GM04504 (cell line): ENCODE data around the gene KDF1.
A peak's percentile ranks its signal among the peaks of the same experiment; 100 is the strongest.
"Not testable (repeated sequence)": the region's sequence is repeated elsewhere in the genome, so short reads cannot be mapped to it uniquely, and the experiment has no call there.

ENCODE experiments used
- DNase-seq: peaks from one replicate; pipeline ENCODE4 v3.0.0-alpha.2; 2012; ENCODE audit warnings: low read depth

The KDF1 gene

DNA sequence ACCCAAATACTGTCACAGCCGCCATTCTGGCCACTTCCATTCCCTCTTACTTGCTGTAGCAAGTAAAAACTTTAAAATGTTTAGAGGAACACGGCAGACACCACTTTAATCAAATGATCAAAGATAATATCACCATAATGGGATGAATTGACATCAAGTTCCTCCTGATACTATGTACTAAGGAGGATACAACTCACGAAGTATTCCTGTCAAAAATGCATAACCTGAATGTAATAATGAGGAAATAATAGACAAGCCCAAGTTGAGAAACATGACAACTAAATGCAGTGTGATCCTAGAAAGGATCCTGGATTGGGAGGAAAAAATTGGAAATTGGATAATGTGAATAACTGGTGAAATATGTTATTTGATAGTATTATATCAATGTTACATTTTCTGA, 3.9 kb downstream of the KDF1 start:
- no peak for DNase-seq

- DNase-seq = no peak
These were observed 6.9 kb downstream of the KDF1 start for GRCh38 chr1:26953374-26953773.

GRCh38 chr1:26951821-26952497, 8.3 kb downstream of the KDF1 start:
- no peak for DNase-seq

GRCh38 chr1:26951216-26951615, 9.1 kb downstream of the KDF1 start:
- DNase-seq = no peak

- DNase-seq = no peak
These were observed 9.7 kb downstream of the KDF1 start for GRCh38 chr1:26950602-26951001.

GRCh38 chr1:26949926-26950319, 10.3 kb downstream of the KDF1 start:
- DNase-seq = no peak

DNA sequence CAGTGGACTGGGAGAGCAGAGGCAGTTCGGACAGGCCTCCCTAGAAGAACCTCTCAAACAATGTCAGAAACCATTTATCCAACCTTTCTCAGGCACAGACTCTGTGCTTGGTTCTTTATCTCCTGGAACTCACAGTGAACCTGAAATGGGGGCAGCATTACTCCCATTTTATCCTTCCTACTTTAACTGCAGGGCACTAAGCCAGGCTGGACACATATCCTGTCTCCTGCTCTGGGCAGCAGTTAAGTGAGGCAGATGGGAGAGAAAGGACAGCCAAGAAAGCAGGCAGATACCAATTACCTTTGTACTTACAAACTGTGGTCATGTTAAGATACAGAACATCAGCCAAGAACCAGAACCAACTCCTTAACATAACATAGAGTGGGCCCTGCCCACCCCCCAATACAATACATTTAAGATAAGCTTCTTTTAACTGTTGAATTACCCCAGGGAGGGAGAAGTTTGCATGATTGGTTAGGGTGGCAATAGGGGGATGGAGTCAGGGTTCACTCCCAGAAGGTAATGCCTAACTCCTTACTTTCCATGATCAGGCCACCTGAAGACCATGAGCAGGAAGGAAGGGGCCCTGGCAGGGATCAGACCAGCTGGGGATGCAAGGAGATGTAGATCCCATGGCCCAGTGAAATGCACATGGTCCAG, 10.9 kb downstream of the KDF1 start:
- no peak for DNase-seq

DNA sequence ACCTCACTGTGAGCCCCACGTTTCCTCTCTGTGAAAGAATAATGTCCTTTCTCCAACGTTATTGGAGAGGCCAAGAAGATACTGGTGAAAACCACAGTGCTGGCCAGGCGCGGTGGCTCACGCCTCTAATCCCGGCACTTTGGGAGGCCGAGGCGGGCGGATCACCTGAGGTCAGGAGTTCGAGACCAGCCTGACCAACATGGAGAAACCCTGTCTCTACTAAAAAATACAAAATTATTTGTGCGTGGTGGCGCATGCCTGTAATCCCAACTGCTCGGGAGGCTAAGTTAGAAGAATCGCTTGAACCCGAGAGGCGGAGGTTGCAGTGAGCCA, 11.6 kb downstream of the KDF1 start:
- not testable (repeated sequence) for DNase-seq

DNA sequence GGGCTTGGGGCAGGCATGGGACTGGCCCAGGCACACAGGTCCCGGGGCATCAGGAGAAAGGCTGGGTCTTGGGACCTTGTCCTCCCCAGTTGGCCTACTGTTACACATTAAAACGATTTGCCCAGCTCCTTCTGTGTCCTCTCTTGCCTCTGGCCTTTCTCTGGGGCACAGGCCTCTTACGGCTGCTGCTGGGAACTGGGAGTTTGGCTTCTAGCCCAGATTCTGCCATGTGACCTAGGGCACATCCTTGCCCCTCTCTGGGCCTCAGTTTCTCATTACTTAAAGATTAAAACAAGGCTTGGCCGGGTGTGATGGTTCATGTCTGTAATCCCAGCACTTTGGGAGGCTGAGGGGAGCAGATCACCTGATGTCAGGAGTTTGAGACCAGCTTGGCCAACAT, 14.0 kb downstream of the KDF1 start:
- DNase-seq = no peak

GRCh38 chr1:26945728-26946127, 14.5 kb downstream of the KDF1 start:
- no peak for DNase-seq

- DNase-seq = no peak
These were observed 15.1 kb downstream of the KDF1 start for GRCh38 chr1:26945138-26945537.

DNA sequence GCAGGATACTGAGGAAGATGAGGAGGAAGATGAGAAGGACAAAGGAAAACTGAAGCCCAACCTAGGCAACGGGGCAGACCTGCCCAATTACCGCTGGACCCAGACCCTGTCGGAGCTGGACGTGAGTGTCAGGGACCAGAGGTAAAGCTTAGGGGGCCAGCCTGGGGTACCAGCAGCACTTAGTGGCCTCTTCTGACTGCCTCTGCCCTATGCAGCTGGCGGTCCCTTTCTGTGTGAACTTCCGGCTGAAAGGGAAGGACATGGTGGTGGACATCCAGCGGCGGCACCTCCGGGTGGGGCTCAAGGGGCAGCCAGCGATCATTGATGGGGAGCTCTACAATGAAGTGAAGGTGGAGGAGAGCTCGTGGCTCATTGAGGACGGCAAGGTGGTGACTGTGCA, 17.6 kb downstream of the KDF1 start:
- no peak for DNase-seq

DNA sequence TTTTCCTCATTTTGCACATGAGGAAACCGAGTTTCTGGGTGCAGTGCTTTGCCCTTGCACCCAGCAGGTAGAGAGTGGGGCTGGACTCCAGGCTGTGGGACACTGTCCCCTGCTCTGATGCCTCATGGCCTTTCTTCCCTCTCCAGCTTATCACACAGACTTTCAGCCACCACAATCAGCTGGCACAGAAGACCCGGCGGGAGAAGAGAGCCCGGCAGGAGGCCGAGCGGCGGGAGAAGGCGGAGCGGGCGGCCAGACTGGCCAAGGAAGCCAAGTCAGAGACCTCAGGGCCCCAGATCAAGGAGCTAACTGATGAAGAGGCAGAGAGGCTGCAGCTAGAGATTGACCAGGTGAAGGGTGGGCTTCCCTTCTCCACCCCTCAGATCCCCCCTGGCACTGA, 19.0 kb downstream of the KDF1 start:
- DNase-seq = no peak

DNA sequence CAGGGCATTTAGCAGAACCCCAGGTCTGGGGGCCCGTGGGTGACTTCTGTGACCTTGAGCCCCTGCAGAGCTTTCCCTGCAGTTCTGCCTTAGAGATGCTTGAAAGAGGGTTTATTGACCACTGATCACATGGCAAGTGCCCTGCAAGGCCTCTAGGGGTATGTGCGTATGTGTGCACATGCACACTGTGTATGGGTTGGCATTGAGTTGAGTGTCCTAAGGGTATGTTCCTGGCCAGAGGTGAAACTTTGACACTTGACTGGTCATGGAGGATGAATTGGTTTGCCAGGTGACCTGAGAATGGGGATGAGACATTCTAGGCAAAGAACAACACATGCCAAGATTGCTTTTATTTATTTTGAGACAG, 21.6 kb downstream of the KDF1 start:
- DNase-seq = no peak

GRCh38 chr1:26938004-26938658, 22.1 kb downstream of the KDF1 start:
- DNase-seq = no peak

GRCh38 chr1:26936823-26937222, 23.4 kb downstream of the KDF1 start:
- DNase-seq = no peak

GRCh38 chr1:26932531-26932930, 27.7 kb downstream of the KDF1 start:
- DNase-seq = no peak

DNA sequence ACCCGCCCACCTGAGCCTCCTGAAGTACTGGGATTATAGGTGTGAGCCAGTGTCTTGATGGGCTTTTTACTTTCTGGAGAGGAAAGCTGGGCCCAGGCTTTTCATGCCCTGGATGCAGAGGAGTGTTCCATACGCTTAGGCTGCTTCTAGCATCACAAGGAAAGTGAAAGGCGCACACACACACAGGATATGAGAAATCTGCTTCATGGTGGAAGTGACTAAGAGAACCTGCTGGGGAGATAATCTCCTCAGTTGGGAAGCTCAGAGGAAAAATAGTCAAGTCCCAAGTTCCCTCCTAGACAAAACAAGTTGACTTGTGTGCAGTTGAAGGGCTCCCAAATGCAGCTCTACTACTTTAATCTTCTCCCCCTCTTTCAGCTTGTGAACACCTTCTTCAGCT, 36.6 kb downstream of the KDF1 start:
- no peak for DNase-seq

DNA sequence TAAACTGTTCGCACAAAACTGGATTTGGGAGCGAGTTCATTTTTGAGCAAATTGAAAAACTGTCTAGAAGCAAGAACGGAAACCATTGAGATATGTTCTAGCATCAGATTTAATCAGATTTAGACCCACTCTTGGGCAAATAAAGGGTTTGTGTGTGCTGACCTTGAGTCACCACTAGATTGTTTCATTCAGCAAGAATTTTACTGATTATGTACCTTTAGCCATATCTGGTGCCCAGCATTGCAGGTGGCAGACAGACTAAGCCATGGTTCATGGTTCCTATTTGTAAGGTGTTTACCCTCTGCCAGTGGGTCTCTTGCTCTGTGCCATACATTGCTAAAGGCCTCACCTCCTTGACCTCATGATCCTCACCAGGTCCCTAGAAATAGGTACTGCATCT, 37.4 kb downstream of the KDF1 start:
- DNase-seq = no peak

DNA sequence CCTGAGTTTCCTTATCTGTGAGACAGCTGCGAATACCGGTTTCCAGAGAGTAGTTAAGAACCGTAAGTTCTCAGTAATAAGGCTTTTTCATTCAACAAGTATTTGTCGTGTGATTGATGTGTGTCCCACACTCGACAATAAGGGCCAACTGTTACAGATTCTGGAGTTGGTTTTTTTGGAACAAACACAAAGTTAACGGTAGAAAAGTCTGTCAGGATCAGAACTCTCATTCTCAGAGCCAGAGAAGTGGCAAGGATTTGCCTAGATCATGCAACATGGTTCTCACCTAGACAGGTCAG, 37.9 kb downstream of the KDF1 start:
- no peak for DNase-seq

DNA sequence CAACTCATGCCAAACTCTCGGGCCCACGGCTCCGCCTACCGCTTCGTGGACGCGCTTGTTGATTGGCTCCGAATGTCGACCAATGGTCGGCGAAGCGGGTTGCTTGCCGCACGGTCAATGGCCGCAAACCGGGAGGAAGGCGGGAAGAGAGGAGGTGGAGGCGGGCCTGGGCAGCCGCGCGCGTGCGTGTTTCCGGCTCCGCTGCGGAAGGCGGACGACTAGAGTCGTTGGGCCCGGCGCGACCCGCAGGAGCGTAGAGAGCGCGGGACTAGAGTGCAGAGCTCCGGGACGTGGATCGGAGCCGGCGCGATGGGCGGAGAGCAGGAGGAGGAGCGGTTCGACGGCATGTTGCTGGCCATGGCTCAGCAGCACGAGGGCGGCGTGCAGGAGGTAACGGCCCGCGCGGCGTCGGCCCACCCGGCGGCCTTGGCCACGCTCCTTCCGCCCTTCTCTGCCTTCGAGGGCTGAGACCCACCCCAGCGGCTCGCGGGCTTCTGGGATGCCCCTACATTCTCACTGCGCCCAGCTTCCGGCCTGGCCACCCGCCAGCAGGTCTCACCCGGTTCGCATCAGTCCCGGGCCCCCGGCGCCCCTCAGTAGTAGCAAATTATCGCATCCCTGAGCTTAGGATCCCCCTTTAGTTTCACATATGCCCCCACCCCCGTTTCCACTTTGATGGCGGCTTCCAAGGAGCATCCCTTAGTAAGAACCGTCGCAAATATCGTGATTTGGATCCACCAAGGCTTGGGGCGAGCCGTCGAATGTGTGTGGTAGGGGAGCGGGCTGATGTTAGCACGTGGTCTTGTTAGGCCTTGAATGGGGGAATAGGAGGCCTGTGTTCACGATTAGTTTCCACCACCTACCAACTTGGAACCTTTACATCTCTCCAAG, 38.5 kb downstream of the KDF1 start, which contains the start of gene NUDC:
TSS of gene NUDC (plus strand) at position 204 of the 891 bp plus-strand sequence. CDS start at position 310, 106 bp downstream.
- DNase-seq = peak; percentile 94

DNA sequence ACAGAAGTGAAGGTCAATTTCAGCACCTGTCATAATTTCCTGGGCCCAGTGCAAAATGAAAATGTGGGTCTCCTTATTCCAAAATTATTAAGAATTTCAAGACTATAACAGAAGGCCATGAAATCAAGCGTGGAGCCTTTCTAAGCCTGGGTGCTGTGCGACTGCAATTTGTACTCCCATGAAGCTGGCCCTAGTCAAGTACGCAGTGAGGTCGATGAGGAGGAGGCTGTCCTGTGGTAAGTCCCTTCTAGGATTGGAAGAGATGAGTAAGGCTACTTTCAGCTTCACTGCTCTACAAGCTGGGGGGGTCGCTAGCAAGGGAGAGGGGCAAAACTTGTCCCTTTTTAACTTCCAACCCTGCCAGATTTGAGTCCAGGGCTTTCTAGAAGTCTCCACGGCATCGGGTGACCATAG, 39.1 kb downstream of the KDF1 start:
- DNase-seq = no peak
